Activated naive CD8-positive, alpha-beta T cell (primary cell): Measurements from ENCODE around the gene TSPAN5.

Source experiments
- H3K27ac Mint-ChIP-seq: one replicate; pipeline ENCODE4 v1.8.0; 2021; ENCODE audit warnings: mixed read lengths
- H3K27me3 Mint-ChIP-seq: one replicate; pipeline ENCODE4 v1.8.0; 2021; ENCODE audit warnings: mixed read lengths
- H3K36me3 Mint-ChIP-seq: one replicate; pipeline ENCODE4 v1.8.0; 2021; ENCODE audit warnings: mixed read lengths
- H3K4me1 Mint-ChIP-seq: one replicate; pipeline ENCODE4 v1.8.0; 2021; ENCODE audit warnings: low read depth, mixed read lengths
- H3K4me3 Mint-ChIP-seq: one replicate; pipeline ENCODE4 v1.8.0; 2021; ENCODE audit warnings: mild to moderate bottlenecking, mixed read lengths
- H3K9me3 Mint-ChIP-seq: one replicate; pipeline ENCODE4 v1.8.0; 2021; ENCODE audit warnings: low read depth, mixed read lengths

Gene TSPAN5

DNA sequence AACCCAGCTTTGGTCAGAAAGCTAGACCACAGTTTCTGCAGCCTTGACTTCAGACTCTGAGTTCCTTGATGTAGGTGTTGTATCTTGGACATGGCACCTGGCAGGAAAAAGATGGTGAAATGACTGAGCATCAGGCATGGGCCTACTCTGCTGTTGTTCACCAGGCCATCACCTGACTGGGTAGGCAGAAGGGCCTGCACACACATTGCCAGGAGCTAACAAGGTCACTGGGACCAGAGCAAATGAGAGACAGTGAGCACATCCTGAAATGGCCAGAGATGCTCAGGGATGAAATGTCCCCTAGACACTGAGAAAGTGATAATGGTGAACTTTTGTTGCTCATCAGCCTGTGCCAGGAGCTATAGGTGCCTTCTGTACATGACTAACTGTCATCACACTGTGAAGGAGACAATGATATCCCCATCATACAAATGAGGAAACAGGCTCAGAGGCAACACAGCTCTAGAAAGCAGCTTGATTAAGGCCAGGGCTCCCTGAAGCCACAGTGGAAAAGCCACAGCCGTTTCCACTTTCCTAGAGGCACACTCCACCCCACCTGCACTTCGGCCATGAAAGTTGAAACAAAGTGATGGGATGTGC lies 128.3 kb downstream of the TSPAN5 start:
- H3K27ac Mint-ChIP-seq: no peak overlapping the region
- H3K4me1 Mint-ChIP-seq: peaks cover 9% of the 10 kb centered on the region
- no peaks in the 10 kb centered on the region for H3K36me3 Mint-ChIP-seq

DNA sequence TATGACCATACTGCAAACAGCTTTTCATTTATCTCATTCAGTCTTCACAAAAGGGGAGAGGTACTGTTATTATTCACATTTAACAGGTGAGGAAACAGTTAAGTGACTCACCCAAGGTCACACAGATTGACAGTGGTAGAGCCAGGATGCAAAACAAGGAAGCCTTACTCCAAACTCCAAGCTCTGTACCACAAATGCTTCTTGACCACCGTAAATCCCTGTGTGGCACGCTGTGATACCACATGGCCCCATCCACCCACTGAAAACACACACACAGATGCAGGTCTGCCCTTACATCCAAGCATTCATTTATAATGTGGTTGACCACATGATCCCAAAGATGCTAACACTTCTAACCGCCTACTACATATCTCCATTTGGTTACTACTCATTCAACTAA lies 129.5 kb downstream of the TSPAN5 start:
- no peaks in the 10 kb centered on the region for H3K36me3 Mint-ChIP-seq
- H3K27me3 Mint-ChIP-seq: no peaks in the 10 kb centered on the region
- no peaks in the 10 kb centered on the region for H3K9me3 Mint-ChIP-seq
- H3K4me3 Mint-ChIP-seq: no peak overlapping the region
- peaks cover 11% of the 10 kb centered on the region for H3K4me1 Mint-ChIP-seq
- no peak overlapping the region for H3K27ac Mint-ChIP-seq

More for the DNA sequence above, 128.3 kb downstream of the TSPAN5 start:
- Mint-ChIP-seq H3K4me3 (no peak overlapping the region), H3K27me3 (no peaks in the 10 kb centered on the region), H3K9me3 (no peaks in the 10 kb centered on the region)

DNA sequence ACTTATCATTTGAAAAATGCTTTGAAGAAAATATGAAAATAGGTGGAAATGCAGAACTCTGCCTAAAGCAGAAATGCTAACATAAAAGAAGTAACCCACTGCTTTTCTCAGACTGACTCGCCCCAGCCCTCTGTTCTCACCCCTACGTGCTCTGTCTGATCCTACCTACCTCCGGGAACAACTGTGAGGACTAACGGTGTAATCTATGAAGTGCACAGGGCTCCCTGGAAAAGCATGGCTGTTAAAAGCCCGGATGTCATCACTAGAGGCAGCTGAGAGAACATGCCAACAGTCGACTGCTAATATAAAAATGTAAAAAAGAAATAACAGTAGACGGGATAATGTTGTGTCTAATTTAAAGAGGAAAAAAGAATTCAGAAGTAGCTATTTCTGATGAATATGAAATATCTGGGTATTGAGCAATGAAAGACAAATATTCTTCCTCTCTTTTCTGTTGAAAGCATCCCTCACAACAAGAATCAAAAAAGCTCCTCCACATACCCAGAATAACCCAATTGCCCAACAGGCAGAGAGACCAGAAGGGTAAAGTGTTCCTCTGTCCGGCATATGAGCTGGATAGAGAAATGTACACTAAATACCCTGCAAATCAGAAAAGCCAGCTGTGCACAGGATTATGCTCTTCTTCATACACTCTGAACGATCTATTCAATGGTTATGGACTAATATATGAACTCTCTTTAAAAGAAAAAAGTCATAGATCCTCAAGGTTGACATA lies 130.7 kb downstream of the TSPAN5 start:
- no peak overlapping the region for H3K27ac Mint-ChIP-seq
- no peaks in the 10 kb centered on the region for H3K27me3 Mint-ChIP-seq
- H3K4me3 Mint-ChIP-seq: no peak overlapping the region
- H3K4me1 Mint-ChIP-seq: peaks cover 17% of the 10 kb centered on the region
- no peaks in the 10 kb centered on the region for H3K36me3 Mint-ChIP-seq
- H3K9me3 Mint-ChIP-seq: no peaks in the 10 kb centered on the region

DNA sequence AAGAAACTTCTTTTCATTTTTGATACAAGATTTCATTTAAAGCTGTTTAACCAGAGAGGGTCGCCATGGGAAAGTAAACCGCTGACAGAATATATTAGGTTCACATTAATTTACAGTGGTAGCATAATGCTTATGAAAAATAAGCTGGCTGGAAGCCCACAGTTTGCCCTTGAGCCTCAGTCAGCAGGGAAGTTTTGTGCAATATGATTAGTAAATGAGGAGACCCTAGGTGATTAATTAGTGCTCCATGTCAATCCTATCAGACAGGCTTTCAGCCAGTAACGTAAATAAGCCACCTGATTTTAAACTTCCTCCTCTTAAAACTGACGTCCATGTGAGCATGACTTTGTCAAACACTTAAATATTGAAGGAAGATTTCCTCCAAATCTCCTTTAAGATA lies 134.2 kb downstream of the TSPAN5 start:
- H3K9me3 Mint-ChIP-seq: no peaks in the 10 kb centered on the region
- peaks cover 28% of the 10 kb centered on the region for H3K4me1 Mint-ChIP-seq
- H3K27me3 Mint-ChIP-seq: no peaks in the 10 kb centered on the region
- no peak overlapping the region for H3K4me3 Mint-ChIP-seq
- no peak overlapping the region for H3K27ac Mint-ChIP-seq
- H3K36me3 Mint-ChIP-seq: no peaks in the 10 kb centered on the region

DNA sequence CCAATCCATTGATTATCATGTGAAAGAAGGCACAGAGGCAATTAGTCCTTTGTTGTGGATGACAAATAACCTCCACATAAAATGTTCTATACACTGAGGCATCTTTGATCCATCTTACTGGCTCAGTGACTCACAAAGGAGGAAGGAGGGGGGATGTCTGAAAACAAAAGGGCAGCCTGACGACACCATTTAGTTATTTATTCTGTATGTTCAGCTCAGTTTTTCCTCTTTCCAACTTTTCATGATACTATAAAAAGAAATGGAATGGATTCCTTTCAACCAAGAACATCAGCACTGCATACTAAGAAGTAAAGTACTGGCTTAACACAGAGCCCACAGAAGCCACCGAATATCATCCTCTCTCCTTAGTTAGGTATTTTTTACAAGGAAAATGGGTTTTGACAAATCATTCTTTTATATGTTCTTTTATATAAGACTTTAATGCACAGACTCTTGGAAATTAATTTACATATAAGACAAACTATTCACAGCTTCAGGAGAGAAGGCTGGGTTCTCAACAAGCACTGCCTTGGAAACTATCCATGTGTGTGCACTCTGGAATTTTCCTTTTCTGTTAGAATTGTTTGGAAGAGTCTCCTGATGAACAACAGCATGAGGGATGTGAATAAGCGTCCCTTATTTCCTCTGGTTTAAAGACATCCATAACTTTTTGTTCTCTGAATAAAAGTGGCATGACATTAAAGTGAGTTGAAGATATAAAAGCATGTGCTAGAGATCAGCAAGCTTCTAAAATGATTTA lies 135.6 kb downstream of the TSPAN5 start:
- Mint-ChIP-seq H3K4me1 (peaks cover 31% of the 10 kb centered on the region), H3K36me3 (no peaks in the 10 kb centered on the region), H3K4me3 (no peak overlapping the region), H3K27ac (peak overlapping the region; percentile 38), H3K27me3 (no peaks in the 10 kb centered on the region), H3K9me3 (no peaks in the 10 kb centered on the region)

DNA sequence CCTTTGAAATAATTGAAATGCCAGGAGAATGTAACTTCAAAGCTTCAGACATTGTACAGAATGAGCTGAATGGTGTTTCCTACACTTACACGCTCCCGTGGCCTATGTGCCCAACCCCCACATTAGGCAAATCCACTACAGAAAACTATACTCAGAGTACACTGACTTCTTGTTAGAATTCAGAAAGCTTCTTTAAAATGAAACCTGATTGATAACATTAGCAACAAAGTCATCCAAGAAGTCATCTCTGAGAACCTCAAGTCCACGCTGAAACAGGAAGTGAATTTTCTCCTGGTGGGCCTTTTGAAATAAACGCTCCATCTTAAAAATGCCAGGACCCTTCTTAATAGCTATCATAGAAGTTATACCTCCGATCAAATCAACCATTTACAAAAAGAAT lies 136.3 kb downstream of the TSPAN5 start:
- peak overlapping the region; percentile 38 for H3K27ac Mint-ChIP-seq
- no peaks in the 10 kb centered on the region for H3K27me3 Mint-ChIP-seq
- H3K4me3 Mint-ChIP-seq: no peak overlapping the region
- peaks cover 31% of the 10 kb centered on the region for H3K4me1 Mint-ChIP-seq
- no peaks in the 10 kb centered on the region for H3K36me3 Mint-ChIP-seq
- H3K9me3 Mint-ChIP-seq: no peaks in the 10 kb centered on the region

DNA sequence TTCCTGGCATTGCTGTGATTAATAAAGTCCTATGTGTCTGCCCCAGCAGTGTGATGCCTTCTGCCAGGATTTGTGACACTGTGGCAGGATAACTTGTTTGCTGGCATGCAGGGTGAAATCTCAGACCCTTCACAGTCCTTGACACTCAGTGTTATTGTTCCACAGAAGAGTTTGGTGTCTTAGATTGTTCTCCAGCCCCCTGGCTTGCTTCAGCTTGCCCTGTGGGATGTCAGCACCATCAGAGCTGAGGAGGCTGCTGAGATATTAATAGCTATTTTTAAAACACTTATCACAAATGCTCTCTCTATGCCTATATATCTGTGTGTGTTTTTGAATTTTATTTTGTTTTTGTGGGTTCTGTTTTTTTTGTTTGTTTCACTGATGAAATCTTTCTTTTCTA lies 136.9 kb downstream of the TSPAN5 start:
- Mint-ChIP-seq H3K27ac (no peak overlapping the region), H3K4me1 (peaks cover 31% of the 10 kb centered on the region), H3K4me3 (no peak overlapping the region), H3K27me3 (no peaks in the 10 kb centered on the region), H3K9me3 (no peaks in the 10 kb centered on the region), H3K36me3 (no peaks in the 10 kb centered on the region)

DNA sequence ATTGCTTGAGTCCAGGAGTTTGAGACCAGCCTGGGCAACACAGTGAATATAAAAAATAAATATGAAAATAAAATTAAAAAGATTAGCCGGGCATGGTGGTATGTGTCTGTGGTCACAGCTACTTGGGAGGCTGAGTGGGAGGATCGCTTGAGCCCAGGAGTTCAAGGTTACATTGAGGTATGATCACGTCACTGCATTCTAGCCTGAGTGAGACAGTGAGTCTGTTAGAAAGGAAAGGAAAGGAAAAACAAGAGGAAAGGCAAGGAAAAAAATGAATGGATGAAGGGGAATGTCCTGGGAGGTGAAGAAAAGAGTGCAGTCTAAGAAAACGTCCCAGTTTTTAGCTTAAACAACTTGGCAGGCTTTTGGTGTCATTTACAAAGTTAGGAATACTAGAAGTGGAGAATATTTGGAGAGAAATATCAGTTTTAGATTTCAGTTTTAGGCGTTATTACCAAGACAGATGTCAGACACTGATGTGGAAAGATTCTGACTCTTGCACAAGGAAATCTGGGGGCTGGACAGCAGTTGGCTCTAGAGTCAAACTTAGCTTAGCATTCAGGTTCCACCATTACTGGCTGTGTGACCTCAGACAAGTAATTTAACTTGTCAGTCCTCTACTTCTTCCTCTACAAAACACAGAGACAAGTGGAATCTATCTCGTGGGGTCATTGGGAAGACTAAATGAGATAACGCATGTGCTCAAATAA lies 139.0 kb downstream of the TSPAN5 start:
- no peaks in the 10 kb centered on the region for H3K9me3 Mint-ChIP-seq
- no peaks in the 10 kb centered on the region for H3K27me3 Mint-ChIP-seq
- H3K27ac Mint-ChIP-seq: no peak overlapping the region
- H3K4me3 Mint-ChIP-seq: no peak overlapping the region
- peaks cover 42% of the 10 kb centered on the region for H3K4me1 Mint-ChIP-seq
- H3K36me3 Mint-ChIP-seq: no peaks in the 10 kb centered on the region

DNA sequence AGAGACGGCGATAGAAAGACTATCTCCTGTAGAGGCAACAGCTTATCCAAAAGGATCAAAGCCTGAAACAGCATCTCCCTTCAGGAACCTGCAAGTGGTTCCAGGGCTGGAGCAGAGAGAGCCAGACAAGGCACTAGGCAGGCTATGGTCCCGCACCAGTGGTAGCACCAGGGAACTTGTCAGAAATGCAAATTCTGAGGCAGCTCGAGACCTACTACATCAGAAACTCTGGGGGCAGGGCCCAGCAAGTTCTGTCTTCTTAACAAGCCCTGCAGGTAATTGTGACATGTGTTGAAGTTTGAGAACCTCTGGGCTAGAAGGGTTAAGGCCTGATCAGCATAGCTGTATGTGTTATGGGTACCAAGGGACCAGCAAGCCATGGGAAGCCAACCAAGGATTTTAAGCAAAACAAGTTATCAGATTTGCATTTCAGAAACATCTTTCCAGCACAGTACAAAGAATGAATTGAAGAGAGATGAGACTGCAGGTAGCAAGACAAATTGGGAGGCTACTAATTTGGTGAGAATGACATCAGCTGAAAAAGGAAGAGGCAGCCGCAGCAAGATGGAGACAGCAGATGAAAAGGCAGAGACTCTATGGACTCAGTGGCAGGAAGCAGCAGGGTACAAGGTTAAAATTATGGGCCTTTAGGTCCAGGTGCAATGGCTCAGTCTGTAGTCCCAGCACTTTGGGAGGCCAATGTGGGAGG lies 139.7 kb downstream of the TSPAN5 start:
- Mint-ChIP-seq H3K27me3 (no peaks in the 10 kb centered on the region), H3K9me3 (no peaks in the 10 kb centered on the region), H3K4me3 (no peak overlapping the region), H3K4me1 (peaks cover 39% of the 10 kb centered on the region), H3K36me3 (no peaks in the 10 kb centered on the region), H3K27ac (no peak overlapping the region)

DNA sequence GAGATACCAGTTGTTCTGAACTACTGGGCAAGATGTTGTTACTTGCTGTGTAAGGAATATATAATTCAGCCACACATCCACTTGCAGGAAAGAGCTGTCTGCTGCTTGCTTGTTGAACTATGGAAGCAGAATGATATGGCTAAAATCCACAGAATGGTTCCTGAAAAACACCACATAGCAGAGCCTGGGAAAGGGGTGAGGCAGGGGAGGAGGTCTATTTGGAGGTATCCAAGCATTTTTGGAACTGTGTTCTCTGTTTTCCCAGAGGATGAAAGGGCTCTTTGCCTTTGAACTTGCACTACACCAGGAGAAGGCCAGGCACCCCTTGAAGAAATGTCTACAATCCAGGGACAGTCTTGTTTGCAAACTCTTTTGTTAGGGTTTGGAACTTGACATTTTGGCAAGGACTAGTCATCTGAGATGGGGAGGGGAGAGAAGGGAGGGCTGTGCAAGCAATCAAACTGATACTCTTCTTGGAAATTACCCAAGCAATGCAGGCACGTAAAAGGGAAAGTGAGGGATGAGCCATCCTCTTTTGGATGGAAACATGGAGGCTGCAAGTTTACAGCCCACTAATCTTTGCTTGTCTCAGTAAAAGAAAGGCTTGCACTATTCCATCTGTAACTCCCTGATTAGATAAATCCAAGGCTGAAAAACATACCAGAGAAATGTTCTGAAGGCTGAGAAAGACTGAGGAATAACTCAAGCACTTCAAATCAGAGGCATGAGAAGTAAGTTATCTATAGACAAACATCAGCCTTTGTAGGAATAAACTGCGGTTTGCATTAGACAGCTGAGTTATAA lies 141.0 kb downstream of the TSPAN5 start:
- Mint-ChIP-seq H3K4me3 (no peak overlapping the region), H3K9me3 (no peaks in the 10 kb centered on the region), H3K4me1 (peaks cover 32% of the 10 kb centered on the region), H3K27me3 (no peaks in the 10 kb centered on the region), H3K27ac (no peak overlapping the region), H3K36me3 (no peaks in the 10 kb centered on the region)

DNA sequence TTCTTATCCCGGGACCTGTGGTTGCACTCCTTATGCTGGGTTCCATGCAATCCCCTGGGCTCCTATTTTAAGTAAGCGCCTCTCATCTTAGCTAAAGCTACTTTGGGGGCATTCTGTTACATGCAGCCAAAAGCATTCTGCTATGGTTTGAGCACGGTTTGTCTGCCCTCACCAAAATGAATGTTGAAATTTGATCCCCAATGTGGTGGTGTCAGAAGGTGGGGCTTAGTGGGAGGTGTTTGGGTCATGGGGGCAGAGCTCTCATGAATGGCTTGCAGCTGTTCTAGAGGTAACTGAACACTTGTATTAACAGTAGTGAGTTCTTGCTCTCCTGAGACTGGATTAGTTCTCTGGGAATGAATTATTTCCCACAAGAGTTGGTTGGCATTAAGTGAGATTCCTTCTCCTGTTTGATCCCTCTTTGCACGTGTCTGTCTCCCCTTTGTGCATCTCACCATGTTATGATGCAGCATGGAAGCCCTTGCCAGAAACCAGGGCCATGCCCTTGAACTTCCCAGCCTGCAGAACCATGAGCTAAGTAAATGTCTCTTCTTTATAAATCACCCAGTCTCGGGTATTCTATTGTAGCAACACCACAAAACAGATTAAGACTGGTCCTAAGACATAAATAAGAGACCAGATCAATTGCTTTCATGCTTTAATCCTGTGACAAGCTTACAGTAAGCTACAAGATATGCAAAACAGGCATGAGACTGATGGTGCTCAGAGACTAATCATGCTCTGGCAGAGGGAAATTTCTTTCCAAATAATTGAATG lies 141.8 kb downstream of the TSPAN5 start:
- Mint-ChIP-seq H3K27me3 (no peaks in the 10 kb centered on the region), H3K4me3 (no peak overlapping the region), H3K27ac (no peak overlapping the region), H3K4me1 (peaks cover 24% of the 10 kb centered on the region), H3K36me3 (no peaks in the 10 kb centered on the region), H3K9me3 (no peaks in the 10 kb centered on the region)

DNA sequence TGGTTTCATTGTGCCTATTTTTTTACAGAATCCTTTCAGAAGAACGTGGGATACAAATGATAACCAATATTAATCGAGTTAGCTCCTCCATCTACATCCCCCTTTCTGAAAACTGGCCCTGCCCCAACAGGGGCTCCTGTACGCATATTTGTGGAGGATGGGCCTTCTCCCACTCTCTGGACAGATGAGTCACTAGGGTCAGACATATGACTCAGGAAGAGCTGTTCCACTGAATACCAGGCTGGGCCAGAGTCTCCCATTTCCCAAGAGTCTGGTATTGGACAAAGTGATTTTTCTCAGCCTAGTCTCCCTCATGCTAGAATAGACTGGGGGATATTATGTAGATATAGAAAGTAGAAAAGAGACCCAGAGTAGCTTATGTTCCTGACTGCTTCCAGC lies 142.4 kb downstream of the TSPAN5 start:
- Mint-ChIP-seq H3K36me3 (no peaks in the 10 kb centered on the region), H3K4me3 (no peak overlapping the region), H3K4me1 (peaks cover 28% of the 10 kb centered on the region), H3K27ac (no peak overlapping the region), H3K27me3 (no peaks in the 10 kb centered on the region), H3K9me3 (no peaks in the 10 kb centered on the region)

DNA sequence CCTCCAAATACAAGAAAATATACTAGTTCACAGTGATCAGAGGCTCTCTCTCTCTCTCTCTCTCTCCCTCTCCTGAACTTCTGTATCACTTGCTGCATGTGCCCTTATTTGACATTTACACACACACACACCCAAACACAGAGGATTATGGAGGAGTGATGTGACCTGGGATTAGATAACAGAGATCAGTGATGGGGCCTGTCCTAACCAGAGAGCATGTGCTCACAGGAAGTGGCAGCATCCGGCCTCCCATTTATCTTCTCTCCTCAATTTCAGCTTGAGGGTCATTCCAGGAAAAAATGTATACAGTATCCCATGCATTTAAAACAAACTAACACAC lies 143.0 kb downstream of the TSPAN5 start:
- Mint-ChIP-seq H3K4me3 (no peak overlapping the region), H3K27ac (no peak overlapping the region), H3K4me1 (peaks cover 34% of the 10 kb centered on the region), H3K27me3 (no peaks in the 10 kb centered on the region), H3K36me3 (no peaks in the 10 kb centered on the region), H3K9me3 (no peaks in the 10 kb centered on the region)
